HG03575 (cell line): ENCODE data around the gene BACH2.
"Not testable (repeated sequence)": the region's sequence is repeated elsewhere in the genome, so short reads cannot be mapped to it uniquely, and the experiment has no call there.

Experiments used
- ATAC-seq: cut with Tn5 transposase; IDR thresholded peaks from one replicate; pipeline ENCODE4 v1.9.1; 2021; ENCODE audit not compliant: unreplicated experiment, insufficient number of reproducible peaks, low FRiP score; ENCODE audit errors: extremely low read depth

The BACH2 gene

GRCh38 chr6:89927791-89928550 lies 368.7 kb downstream of the BACH2 start:
- ATAC-seq, result no peak

DNA sequence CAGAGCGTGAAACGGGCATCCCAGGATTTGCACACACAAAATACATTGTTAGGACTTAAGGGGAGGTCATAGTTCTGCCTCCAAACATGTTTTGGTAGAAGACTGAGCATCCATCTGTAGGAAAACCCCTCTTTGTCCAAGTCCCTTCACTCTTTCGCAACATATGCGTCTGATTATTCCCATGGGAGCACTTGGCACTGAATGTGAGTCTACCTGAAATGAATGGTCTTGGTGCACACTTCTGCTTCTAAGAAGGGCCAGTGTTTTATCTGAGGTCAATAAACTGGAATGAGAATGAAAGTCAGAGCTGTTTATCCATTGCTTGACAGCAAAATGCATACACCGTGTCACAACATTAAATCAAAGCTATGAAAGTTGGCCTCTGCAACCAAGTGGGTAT lies 369.4 kb downstream of the BACH2 start:
- ATAC-seq, result no peak

DNA sequence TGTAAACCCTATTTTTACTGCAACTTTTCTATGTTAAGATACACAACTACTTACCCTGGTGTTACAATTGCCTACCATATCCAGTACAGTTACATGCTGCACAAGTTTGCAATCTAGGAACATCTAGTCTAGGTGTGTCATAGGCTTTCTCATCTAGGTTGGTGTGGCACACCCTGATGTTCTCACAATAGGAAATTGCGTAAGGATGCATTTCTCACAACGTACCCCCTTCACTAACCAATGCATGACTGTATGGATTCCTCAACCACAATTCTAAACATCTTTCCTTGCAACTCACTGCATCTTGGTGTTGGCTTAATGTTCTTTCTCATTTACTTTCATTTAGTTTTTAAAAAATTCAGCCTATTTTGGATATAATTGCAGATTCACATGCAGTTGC lies 370.8 kb downstream of the BACH2 start:
- no peak for ATAC-seq

GRCh38 chr6:89924231-89924630 lies 372.4 kb downstream of the BACH2 start:
- no peak for ATAC-seq

- ATAC-seq, result no peak
Measured at GRCh38 chr6:89921691-89922090, 375.0 kb downstream of the BACH2 start.

- ATAC-seq, result no peak
Measured at GRCh38 chr6:89921197-89921596, 375.4 kb downstream of the BACH2 start.

- no peak for ATAC-seq
Measured at GRCh38 chr6:89917801-89918366, 378.8 kb downstream of the BACH2 start.

- ATAC-seq, result no peak
Measured at GRCh38 chr6:89917216-89917615, 379.4 kb downstream of the BACH2 start.

GRCh38 chr6:89916136-89916920 lies 380.3 kb downstream of the BACH2 start:
- no peak for ATAC-seq

DNA sequence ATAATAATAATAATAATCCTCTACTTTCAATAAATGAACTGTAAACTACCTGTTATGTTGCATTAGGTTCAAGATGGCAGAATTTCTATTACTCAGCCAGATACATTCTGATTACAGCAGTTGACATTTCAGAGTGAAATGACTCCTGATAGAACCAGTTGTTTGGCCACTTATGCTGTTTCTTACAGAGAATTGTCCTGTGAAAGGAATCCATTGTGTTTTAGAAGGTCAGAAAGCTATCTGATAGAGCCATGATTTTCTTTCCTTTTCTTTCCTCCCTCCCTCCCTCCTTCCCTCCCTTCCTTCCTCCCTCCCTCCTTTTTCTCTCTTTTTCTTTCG lies 385.8 kb downstream of the BACH2 start:
- no peak for ATAC-seq

GRCh38 chr6:89910001-89910901 lies 386.4 kb downstream of the BACH2 start:
- not testable (repeated sequence) for ATAC-seq

- no peak for ATAC-seq
Measured at GRCh38 chr6:89895276-89895874, 401.3 kb downstream of the BACH2 start.

DNA sequence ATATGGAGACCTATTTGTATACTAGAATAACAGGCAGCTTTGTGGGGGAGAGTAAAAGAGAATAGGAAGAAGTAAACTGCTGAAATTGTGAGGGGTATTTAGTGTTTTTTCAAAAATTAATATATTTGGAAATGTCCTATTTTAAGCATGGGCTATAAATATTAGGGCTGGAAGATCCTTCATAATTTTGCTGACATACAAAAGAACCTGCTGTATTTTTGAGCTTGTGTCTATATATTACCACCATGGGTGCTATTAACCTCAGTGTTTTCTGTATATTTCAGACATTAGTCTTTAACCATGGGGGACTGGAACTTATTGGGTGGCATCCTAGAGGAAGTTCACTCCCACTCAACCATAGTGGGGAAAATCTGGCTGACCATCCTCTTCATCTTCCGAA lies 402.5 kb downstream of the BACH2 start, which contains the start of gene GJA10:
Gene GJA10, plus strand, starts transcription at position 301 of the 400 bp plus-strand sequence. Its CDS starts 0 bp downstream, at position 301.
- no peak for ATAC-seq

DNA sequence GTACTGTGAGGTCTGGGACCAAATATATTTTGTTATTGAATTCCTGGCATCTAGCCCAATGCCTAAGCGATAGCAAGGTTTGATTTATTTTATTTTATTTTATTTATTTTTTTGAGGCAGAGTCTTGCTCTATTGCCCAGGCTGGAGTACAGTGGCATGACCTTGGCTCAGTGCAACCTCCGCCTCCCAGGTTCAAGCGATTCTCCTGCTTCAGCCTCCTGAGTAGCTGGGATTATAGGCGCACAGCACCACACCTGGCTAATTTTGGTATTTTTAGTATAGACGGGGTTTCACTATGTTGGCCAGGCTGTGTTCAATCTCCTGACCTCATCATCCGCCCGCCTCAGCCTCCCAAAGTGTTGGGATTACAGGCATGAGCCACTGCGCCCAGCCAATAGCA lies 404.1 kb downstream of the BACH2 start:
- ATAC-seq, result not testable (repeated sequence)

- not testable (repeated sequence) for ATAC-seq
Measured at GRCh38 chr6:89890845-89891528, 405.7 kb downstream of the BACH2 start.

DNA sequence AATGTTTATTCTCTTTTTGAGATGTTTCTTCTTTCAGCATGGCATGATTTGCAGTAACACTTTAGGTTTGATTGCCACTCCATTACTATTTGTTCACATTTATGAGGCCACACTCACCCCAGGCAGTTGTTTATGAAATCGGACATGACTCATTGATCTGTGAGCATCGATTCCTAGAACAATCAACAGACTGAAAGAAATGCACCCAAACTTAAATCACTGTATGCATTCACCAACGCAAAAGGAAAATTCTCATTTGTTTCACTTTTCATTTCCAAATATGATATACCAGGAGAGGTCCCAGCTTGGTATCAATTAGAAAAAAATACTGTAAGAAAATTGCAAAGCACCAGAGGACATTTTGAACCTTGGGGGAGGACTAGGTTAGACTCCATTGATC lies 407.8 kb downstream of the BACH2 start:
- no peak for ATAC-seq

DNA sequence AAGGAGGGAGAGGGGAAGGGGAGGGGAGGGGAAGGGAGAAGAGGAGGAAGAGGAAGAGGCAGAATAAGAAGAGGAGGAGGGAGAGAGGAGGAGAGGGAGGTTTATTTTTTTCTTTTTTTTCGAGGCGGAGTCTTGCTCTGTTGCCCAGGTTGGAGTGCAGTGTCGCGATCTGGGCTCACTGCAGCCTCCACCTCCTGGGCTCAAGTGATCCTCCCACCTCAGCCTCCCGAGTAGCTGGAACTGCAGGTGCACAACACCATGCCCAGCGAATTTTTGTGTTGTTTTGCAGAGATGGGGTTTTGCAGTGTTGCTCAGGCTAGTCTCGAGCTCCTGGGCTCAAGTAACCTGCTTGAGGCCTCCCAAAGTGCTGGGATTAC lies 408.5 kb downstream of the BACH2 start:
- no peak for ATAC-seq

DNA sequence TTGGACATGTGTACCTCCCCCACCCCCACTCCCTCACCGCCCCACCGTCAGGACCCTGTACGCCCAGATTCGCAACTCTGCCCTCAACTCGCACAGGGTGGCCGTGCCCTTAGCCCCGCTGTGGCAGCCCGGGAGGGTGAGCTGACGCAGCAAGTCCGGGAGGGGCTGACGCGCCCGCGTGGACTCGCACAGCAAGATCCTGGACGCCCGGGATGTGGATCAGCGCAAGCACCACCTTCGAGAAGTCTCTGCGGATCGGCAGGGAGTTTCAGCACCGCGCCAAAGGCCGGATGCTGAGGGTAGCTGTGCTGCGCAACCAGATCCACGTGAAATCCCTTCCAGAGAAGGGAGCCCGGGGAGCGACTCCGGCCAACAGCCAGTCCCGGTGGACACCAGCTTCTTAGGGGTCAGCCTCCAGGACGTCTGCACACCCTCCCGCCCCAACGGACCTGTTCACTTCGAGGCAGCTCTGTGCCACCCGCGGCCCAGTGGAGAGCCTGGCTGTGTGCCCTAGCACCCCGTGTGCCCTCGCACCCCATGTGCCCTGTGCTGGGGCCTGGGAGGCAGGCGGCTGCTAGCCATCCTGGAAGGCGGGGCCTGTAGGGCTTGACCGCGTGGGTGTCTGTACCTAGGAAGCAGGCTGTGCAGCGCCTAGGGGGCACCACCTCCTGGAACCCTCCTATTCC lies 409.0 kb downstream of the BACH2 start:
- no peak for ATAC-seq
